ENCODE data around the gene CYB5B.

Gene CYB5B

DNA sequence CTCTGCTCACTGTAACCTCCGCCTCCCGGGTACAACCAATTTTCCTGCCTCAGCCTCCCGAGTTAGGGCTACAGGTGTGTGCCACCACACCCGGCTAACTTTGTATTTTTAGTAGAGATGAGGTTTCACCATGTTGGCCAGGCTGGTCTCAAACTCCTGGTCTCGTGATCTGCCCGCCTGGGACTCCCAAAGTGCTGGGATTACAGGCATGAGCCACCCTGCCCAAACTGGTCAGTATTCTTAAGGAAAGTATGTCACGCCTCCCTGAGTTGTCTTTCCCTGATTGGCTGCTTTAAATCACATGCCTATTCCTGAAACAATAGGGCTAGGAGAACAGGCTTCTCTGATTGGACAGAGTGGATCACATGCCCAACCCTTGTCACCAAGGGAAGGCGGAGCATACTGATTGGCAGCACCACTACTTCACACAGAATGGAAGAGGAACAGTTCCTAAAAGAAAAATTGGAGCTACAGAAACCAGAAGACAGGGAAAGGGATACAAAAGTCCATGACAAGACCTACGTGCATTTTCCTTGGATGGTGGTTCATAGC, 17.6 kb upstream of the CYB5B start:
- TF ChIP-seq POLR2AphosphoS5 (IDR thresholded peaks at IDR 0.05; ENCODE audit: low read depth, low read length) (no peak), TAF1 (IDR thresholded peaks at IDR 0.05; ENCODE audit: low read depth, low read length) (no peak), PAX5 (IDR thresholded peaks at IDR 0.05; ENCODE audit: insufficient read depth, low read length, severe bottlenecking) (no peak), SPI1 (IDR thresholded peaks at IDR 0.05; ENCODE audit: low read depth, low read length) (no peak), POLR2A (IDR thresholded peaks at IDR 0.05; ENCODE audit: low read depth, low read length) (no peak), POU2F2 (IDR thresholded peaks at IDR 0.05; ENCODE audit: low read depth, low read length) (no peak)
- FAIRE-seq (no peak), DNase-seq (ENCODE audit: insufficient read length, low spot score) (no peak)

DNA sequence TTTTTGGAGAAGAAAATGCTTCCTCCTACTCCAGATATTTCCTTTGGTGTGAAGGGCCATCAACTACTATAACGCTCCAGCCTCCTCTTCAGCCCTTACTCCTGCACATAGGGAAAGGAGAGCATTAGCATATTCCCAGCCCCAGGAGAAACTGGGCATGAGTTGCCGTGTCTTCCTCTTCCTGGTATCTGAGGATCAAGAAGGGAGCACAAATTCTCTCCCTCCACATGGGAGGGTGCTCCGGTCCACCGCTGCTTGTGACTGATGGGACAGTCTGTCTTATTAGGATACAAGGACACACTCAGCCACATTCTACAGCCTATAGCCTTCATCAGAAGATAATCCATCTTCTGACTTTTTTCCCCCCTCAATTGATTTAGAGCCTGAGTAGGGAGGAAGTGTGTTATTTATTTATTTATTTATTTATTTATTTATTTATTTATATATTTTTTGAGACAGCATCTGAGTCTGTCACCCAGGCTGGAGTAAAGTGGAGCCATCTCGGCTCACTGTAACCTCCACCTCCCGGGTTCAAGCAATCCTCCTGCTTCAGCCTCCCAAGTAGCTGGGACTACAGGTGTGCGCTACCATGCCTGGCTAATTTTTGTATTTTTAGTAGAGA, 16.6 kb upstream of the CYB5B start:
- no peak for TF ChIP-seq POLR2AphosphoS5 (IDR thresholded peaks at IDR 0.05; ENCODE audit: low read depth, low read length)
- no peak for TF ChIP-seq TAF1 (IDR thresholded peaks at IDR 0.05; ENCODE audit: low read depth, low read length)
- no peak for FAIRE-seq
- DNase-seq (ENCODE audit: insufficient read length, low spot score): no peak

GRCh38 chr16:69408475-69408874, 15.9 kb upstream of the CYB5B start:
- DNase-seq (ENCODE audit: insufficient read length, low spot score): no peak
- no peak for FAIRE-seq
- TF ChIP-seq TAF1 (IDR thresholded peaks at IDR 0.05; ENCODE audit: low read depth, low read length): no peak
- no peak for TF ChIP-seq SPI1 (IDR thresholded peaks at IDR 0.05; ENCODE audit: low read depth, low read length)
- no peak for TF ChIP-seq POLR2AphosphoS5 (IDR thresholded peaks at IDR 0.05; ENCODE audit: low read depth, low read length)
- TF ChIP-seq POU2F2 (IDR thresholded peaks at IDR 0.05; ENCODE audit: low read depth, low read length): no peak
- TF ChIP-seq PAX5 (IDR thresholded peaks at IDR 0.05; ENCODE audit: insufficient read depth, low read length, severe bottlenecking): no peak
- TF ChIP-seq POLR2A (IDR thresholded peaks at IDR 0.05; ENCODE audit: low read depth, low read length): no peak

DNA sequence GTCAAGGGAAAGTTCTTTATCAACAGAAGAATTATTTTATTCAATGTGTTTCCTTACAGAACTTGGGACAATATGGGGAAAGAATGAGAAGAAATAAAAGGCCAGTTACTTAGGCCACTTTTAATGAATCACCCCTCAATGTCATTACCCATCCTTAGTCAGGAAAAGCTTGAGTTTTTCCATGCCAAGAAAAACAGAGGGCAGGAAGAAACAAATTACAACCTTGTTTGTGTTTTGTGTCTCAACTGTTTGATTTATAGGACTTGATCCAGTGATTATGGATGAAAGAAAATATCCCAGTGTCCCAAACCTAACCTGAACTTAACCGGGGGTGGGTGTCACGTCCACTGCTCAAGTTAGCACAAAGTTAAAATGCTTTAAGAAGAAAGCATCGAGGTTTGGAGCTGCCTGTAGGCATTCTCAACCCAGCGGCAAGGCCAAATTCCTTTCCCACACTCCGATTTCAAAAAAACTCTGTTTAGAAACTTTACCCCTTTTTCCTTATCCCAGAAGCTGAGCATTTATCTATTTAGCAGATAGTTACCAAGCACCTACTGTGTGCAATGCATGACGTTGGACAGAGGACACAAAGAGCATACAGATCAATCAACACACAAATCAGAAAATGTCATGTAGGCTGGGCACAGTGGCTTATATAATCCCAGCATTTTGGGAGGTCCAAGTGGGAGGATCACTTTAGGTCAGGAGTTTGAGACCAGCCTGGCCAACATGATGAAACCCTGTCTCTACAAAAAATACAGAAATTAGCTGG, 14.0 kb upstream of the CYB5B start:
- no peak for DNase-seq (ENCODE audit: insufficient read length, low spot score)
- no peak for FAIRE-seq
- TF ChIP-seq POLR2AphosphoS5 (IDR thresholded peaks at IDR 0.05; ENCODE audit: low read depth, low read length) (no peak), POU2F2 (IDR thresholded peaks at IDR 0.05; ENCODE audit: low read depth, low read length) (no peak), PAX5 (IDR thresholded peaks at IDR 0.05; ENCODE audit: insufficient read depth, low read length, severe bottlenecking) (no peak), SPI1 (IDR thresholded peaks at IDR 0.05; ENCODE audit: low read depth, low read length) (no peak), TAF1 (IDR thresholded peaks at IDR 0.05; ENCODE audit: low read depth, low read length) (no peak), POLR2A (IDR thresholded peaks at IDR 0.05; ENCODE audit: low read depth, low read length) (no peak)

DNA sequence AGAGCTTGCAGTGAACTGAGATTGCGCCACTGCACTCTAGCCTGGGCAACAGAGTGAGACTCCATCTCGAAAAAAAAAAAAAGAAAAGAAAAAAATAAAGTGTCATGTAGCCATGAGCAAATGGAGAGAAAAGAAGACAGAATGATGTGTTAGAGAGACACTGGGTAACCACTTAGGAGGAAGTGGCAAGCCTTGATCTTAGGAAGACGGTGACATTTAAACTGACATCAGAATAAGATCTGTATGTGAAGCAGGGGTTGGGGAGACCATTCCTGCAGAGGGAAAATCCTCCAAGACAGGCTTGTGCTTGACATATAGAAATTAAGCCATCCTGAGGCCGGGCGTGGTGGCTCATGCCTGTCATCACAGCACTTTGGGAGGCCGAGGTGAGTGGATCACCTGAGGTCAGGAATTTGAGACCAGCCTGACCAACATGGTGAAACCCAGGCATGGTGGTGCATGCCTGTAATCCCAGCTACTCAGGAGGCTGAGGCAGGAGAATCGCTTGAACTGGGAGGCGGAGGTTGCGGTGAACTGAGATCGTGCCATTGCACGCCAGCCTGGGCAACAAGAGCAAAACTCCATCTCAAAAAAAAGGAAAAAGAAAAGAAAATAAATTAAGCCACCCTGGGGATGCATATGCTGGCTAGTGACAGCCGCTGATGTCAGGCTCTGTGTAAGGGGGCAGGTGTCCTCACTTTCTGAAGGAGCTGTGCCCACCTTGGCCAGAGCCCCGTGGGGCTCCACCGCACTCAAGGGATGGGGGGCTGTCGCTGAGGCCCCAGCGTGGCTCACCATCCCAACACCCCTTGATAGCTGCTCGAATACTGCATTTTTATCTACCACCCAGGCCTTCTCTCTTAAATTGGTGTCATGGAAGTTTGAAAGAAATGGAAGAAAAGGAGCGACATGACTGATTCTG, 13.1 kb upstream of the CYB5B start:
- no peak for TF ChIP-seq PAX5 (IDR thresholded peaks at IDR 0.05; ENCODE audit: insufficient read depth, low read length, severe bottlenecking)
- no peak for TF ChIP-seq SPI1 (IDR thresholded peaks at IDR 0.05; ENCODE audit: low read depth, low read length)
- TF ChIP-seq POLR2AphosphoS5 (IDR thresholded peaks at IDR 0.05; ENCODE audit: low read depth, low read length): no peak
- no peak for TF ChIP-seq POU2F2 (IDR thresholded peaks at IDR 0.05; ENCODE audit: low read depth, low read length)
- TF ChIP-seq POLR2A (IDR thresholded peaks at IDR 0.05; ENCODE audit: low read depth, low read length): no peak
- no peak for TF ChIP-seq TAF1 (IDR thresholded peaks at IDR 0.05; ENCODE audit: low read depth, low read length)
- no peak for FAIRE-seq

DNA sequence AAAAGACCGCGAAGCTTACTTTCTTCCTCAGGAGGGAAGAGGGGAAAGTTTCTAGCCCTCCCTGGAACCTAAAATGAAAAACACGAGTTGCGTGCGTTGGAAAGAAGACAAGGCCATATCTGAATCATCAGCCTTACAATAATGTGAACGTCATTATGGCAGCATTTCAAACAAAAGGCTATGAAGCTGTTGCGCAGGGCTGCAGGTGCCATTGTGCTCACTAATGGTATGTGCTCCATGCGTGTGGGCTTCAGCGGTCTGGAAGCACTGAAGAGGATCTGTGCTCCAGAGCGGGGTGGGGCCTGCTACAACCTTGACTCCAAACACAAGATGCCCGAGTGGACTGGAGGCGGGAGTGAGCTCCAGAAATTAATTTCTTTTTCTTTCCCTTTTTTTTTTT, 12.1 kb upstream of the CYB5B start:
- no peak for TF ChIP-seq POU2F2 (IDR thresholded peaks at IDR 0.05; ENCODE audit: low read depth, low read length)
- no peak for TF ChIP-seq POLR2A (IDR thresholded peaks at IDR 0.05; ENCODE audit: low read depth, low read length)
- no peak for TF ChIP-seq POLR2AphosphoS5 (IDR thresholded peaks at IDR 0.05; ENCODE audit: low read depth, low read length)
- TF ChIP-seq SPI1 (IDR thresholded peaks at IDR 0.05; ENCODE audit: low read depth, low read length): no peak
- TF ChIP-seq PAX5 (IDR thresholded peaks at IDR 0.05; ENCODE audit: insufficient read depth, low read length, severe bottlenecking): no peak
- TF ChIP-seq TAF1 (IDR thresholded peaks at IDR 0.05; ENCODE audit: low read depth, low read length): no peak
- no peak for FAIRE-seq
- no peak for DNase-seq (ENCODE audit: insufficient read length, low spot score)

More for the DNA sequence above, 13.1 kb upstream of the CYB5B start:
- no peak for DNase-seq (ENCODE audit: insufficient read length, low spot score)

GRCh38 chr16:69413045-69413664, 11.3 kb upstream of the CYB5B start:
- TF ChIP-seq SPI1 (IDR thresholded peaks at IDR 0.05; ENCODE audit: low read depth, low read length) (0 out of 2 replicates have a peak, but pooled peaks have one; percentile 18), TAF1 (IDR thresholded peaks at IDR 0.05; ENCODE audit: low read depth, low read length) (no peak), POLR2AphosphoS5 (IDR thresholded peaks at IDR 0.05; ENCODE audit: low read depth, low read length) (no peak), PAX5 (IDR thresholded peaks at IDR 0.05; ENCODE audit: insufficient read depth, low read length, severe bottlenecking) (no peak), POLR2A (IDR thresholded peaks at IDR 0.05; ENCODE audit: low read depth, low read length) (no peak)
- no peak for FAIRE-seq
- DNase-seq (ENCODE audit: insufficient read length, low spot score): no peak

- TF ChIP-seq POU2F2 (IDR thresholded peaks at IDR 0.05; ENCODE audit: low read depth, low read length) (no peak), POLR2A (IDR thresholded peaks at IDR 0.05; ENCODE audit: low read depth, low read length) (no peak), TAF1 (IDR thresholded peaks at IDR 0.05; ENCODE audit: low read depth, low read length) (no peak), PAX5 (IDR thresholded peaks at IDR 0.05; ENCODE audit: insufficient read depth, low read length, severe bottlenecking) (no peak), SPI1 (IDR thresholded peaks at IDR 0.05; ENCODE audit: low read depth, low read length) (no peak), POLR2AphosphoS5 (IDR thresholded peaks at IDR 0.05; ENCODE audit: low read depth, low read length) (no peak)
- DNase-seq (ENCODE audit: insufficient read length, low spot score) (no peak), FAIRE-seq (no peak)
Observed at GRCh38 chr16:69417520-69418199, 6.8 kb upstream of the CYB5B start.
